MM.1S (cell line): ENCODE results near the gene MAD2L1BP.
A peak's percentile ranks its signal among the peaks of the same experiment; 100 is the strongest.

Experiments
- DNase-seq: peaks from one replicate; pipeline ENCODE4 v3.0.0-alpha.2; 2015
- H2AFZ ChIP-seq: fragments of 300-600 bp; sonication (generic); 2 replicates; pipeline ENCODE4 v1.6.0; 2016; ENCODE audit warnings: antibody characterized with exemption, low read length
- H3F3A ChIP-seq: fragments of 300-600 bp; sonication (generic); 2 replicates; pipeline ENCODE4 v1.6.1; 2016; ENCODE audit warnings: mild to moderate bottlenecking, antibody characterized with exemption, low read length, moderate library complexity, mixed read lengths; ENCODE audit not compliant: insufficient read depth
- H3K27ac ChIP-seq: fragments of 300-600 bp; sonication (generic); 2 replicates; pipeline ENCODE4 v1.5.1; 2016; ENCODE audit warnings: mild to moderate bottlenecking, low read length
- H3K27me3 ChIP-seq: fragments of 300-600 bp; sonication (generic); replicated peaks from 2 replicates; pipeline ENCODE4 v1.6.0; 2016; ENCODE audit warnings: low read length; ENCODE audit not compliant: insufficient read depth
- H3K36me3 ChIP-seq: fragments of 300-600 bp; sonication (generic); replicated peaks from 2 replicates; pipeline ENCODE4 v1.6.1; 2016; ENCODE audit warnings: mild to moderate bottlenecking, low read length, mixed read lengths; ENCODE audit not compliant: insufficient read depth
- H3K4me1 ChIP-seq: fragments of 300-600 bp; sonication (generic); 2 replicates; pipeline ENCODE4 v1.6.1; 2016; ENCODE audit warnings: low read length, mixed read lengths
- H3K4me2 ChIP-seq: fragments of 300-600 bp; sonication (generic); 2 replicates; pipeline ENCODE4 v1.6.0; 2016; ENCODE audit warnings: low read depth, low read length
- H3K4me3 ChIP-seq: fragments of 300-600 bp; sonication (generic); 2 replicates; pipeline ENCODE4 v1.5.1; 2016; ENCODE audit warnings: low read length, mixed read lengths
- H3K79me2 ChIP-seq: fragments of 300-600 bp; sonication (generic); 2 replicates; pipeline ENCODE4 v1.6.1; 2016; ENCODE audit warnings: mixed run types, low read length, mixed read lengths
- H3K9ac ChIP-seq: fragments of 300-600 bp; sonication (generic); 2 replicates; pipeline ENCODE4 v1.6.1; 2016; ENCODE audit warnings: low read length, mixed read lengths
- H3K9me2 ChIP-seq: fragments of 300-600 bp; sonication (generic); replicated peaks from 2 replicates; pipeline ENCODE4 v1.6.1; 2016; ENCODE audit warnings: mild to moderate bottlenecking, low read length, mixed read lengths; ENCODE audit not compliant: insufficient read depth
- H3K9me3 ChIP-seq: fragments of 300-600 bp; sonication (generic); replicated peaks from 2 replicates; pipeline ENCODE4 v1.6.1; 2016; ENCODE audit warnings: mild to moderate bottlenecking, low read length, mixed read lengths; ENCODE audit not compliant: insufficient read depth
- H4K20me1 ChIP-seq: fragments of 300-600 bp; sonication (generic); 2 replicates; pipeline ENCODE4 v1.6.1; 2016; ENCODE audit warnings: mild to moderate bottlenecking, low read length, moderate library complexity, mixed read lengths; ENCODE audit not compliant: insufficient read depth
- EZH2 ChIP-seq: fragments of 300-600 bp; sonication (generic); optimal IDR thresholded peaks from 2 replicates; pipeline ENCODE3; 2017; ENCODE audit warnings: low read depth, mild to moderate bottlenecking, antibody characterized with exemption, low read length, mixed read lengths
- EZH2phosphoT487 ChIP-seq: fragments of 300-600 bp; sonication (generic); IDR thresholded peaks from 2 replicates; pipeline ENCODE4 v1.6.1; 2018; ENCODE audit warnings: antibody characterized with exemption, low read length
- TF ChIP-seq, protein P1 (sequence below): fragments of 300-600 bp; sonication (generic); IDR thresholded peaks from 2 replicates; pipeline ENCODE4 v1.5.1; 2016; ENCODE audit warnings: antibody characterized with exemption, low read length, mixed read lengths

MAD2L1BP gene

DNA sequence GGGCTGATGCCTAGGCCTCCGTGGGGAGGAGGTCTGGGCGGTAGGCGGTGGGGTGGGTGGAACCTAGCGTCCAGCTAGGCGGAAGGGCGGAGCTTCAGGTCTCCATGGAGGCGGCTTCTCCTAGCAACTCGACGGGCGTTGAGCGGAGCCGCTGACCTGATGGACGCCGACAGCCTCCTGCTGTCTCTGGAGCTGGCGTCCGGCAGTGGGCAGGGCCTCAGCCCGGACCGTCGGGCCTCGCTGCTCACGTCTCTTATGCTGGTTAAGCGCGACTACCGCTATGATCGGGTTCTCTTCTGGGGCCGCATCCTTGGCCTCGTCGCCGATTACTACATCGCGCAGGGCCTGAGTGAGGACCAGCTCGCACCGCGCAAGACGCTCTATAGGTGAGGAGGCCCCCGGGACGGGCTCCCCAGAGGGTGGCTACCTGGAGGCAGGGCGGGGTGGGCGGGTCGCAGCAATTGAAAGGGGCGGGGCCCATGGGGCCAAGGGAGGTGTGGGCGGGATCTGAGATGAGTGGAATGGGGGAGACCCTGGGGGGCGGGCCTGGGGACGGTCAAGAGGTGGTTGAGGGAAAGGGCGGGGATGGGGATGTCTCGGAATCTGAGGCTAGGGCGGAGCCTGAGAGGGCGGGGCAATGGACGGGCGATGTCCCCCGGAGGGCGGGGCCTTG is 9.4 kb downstream of the MAD2L1BP start, which contains the start of gene RSPH9:
Gene RSPH9 (plus strand): TSS at position 97 of the 673 bp plus-strand sequence. CDS start 63 bp downstream, at position 160.
- no peaks in the 10 kb centered on the region for H3K9me3 ChIP-seq
- H2AFZ ChIP-seq = peak within 1 kb of the TSS; percentile 51; the same call in 1 of the 2 replicates
- TF ChIP-seq EZH2phosphoT487 (no peak), EZH2 (no peak)
- TF ChIP-seq, protein P1, sequence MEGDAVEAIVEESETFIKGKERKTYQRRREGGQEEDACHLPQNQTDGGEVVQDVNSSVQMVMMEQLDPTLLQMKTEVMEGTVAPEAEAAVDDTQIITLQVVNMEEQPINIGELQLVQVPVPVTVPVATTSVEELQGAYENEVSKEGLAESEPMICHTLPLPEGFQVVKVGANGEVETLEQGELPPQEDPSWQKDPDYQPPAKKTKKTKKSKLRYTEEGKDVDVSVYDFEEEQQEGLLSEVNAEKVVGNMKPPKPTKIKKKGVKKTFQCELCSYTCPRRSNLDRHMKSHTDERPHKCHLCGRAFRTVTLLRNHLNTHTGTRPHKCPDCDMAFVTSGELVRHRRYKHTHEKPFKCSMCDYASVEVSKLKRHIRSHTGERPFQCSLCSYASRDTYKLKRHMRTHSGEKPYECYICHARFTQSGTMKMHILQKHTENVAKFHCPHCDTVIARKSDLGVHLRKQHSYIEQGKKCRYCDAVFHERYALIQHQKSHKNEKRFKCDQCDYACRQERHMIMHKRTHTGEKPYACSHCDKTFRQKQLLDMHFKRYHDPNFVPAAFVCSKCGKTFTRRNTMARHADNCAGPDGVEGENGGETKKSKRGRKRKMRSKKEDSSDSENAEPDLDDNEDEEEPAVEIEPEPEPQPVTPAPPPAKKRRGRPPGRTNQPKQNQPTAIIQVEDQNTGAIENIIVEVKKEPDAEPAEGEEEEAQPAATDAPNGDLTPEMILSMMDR = no peak
- H3K4me1 ChIP-seq = 0 out of 2 replicates have a peak, but pooled peaks cover under 1% of the 10 kb centered on the region
- peak within 1 kb of the TSS; percentile 33; the same call in 1 of the 2 replicates for H3K4me3 ChIP-seq
- no peak within 1 kb of the TSS for H3K9ac ChIP-seq
- H3K4me2 ChIP-seq = peak within 1 kb of the TSS; percentile 59
- H3F3A ChIP-seq = peaks cover 6% of the 10 kb centered on the region
- H3K79me2 ChIP-seq = peaks cover 9% of the 10 kb centered on the region
- 0 out of 2 replicates have a peak, but pooled peaks cover 3% of the 10 kb centered on the region for H3K36me3 ChIP-seq
- H3K27ac ChIP-seq = no peak within 1 kb of the TSS
- H3K27me3 ChIP-seq = no peaks in the 10 kb centered on the region
- H3K9me2 ChIP-seq = no peaks in the 10 kb centered on the region
- H4K20me1 ChIP-seq = no peaks in the 10 kb centered on the region
- peak; percentile 33 for DNase-seq

DNA sequence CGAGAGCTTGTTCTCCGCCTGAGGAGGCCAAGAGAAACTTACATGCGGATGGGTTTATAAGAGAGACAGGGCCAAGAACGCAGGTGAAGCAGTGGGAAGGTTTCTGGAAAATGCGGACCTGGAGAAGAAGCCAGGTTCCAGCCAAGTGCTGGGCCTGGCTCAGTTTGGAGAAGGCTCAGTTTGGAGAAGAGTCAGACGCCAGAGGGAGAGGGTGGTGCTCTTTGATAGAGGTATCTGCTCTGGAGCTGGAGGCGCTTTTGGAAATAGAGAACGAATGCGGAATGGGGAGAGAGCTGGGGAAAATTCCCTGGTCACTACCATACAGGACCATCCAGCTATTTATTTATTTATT is 9.9 kb downstream of the MAD2L1BP start:
- Histone ChIP-seq H3K36me3 (no peaks in the 10 kb centered on the region), H3K27me3 (no peaks in the 10 kb centered on the region), H3K4me2 (peak overlapping the region; percentile 59), H3K27ac (no peak overlapping the region), H3K79me2 (peaks cover 4% of the 10 kb centered on the region), H3K9ac (no peak overlapping the region), H3K9me3 (no peaks in the 10 kb centered on the region), H3K9me2 (no peaks in the 10 kb centered on the region), H3F3A (peaks cover 6% of the 10 kb centered on the region), H3K4me1 (no peaks in the 10 kb centered on the region), H3K4me3 (peak overlapping the region; percentile 33; the same call in 1 of the 2 replicates), H4K20me1 (no peaks in the 10 kb centered on the region), H2AFZ (peak overlapping the region; percentile 51; the same call in 1 of the 2 replicates)
- TF ChIP-seq, protein P1 = no peak
- no peak for TF ChIP-seq EZH2
- TF ChIP-seq EZH2phosphoT487 = no peak
- DNase-seq = no peak

DNA sequence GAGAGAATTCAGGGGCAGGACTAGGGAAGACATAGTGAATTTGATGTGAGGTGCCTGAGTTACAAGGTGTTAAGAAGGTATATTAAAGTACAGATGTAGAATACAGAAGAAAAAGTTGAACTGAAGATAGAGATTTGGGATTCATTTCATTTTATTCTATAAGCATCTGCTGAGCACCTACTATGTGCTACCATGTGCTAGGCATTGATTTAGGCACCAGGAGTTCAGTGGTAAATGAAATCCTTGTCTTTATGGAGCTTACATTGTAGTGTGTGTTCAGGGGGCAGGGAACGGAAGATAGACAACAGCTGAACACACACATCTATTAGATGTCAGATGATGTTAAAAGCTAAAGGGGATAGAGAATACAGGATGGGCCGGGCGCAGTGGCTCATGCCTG is 12.0 kb downstream of the MAD2L1BP start:
- Histone ChIP-seq H3K9me3 (no peaks in the 10 kb centered on the region), H3K27ac (no peak overlapping the region), H3K4me3 (no peak overlapping the region), H3K79me2 (no peaks in the 10 kb centered on the region), H3K36me3 (no peaks in the 10 kb centered on the region), H3K9ac (no peak overlapping the region), H4K20me1 (no peaks in the 10 kb centered on the region), H2AFZ (no peak overlapping the region), H3K4me1 (no peaks in the 10 kb centered on the region), H3K27me3 (no peaks in the 10 kb centered on the region), H3F3A (peaks cover 6% of the 10 kb centered on the region), H3K4me2 (no peak overlapping the region), H3K9me2 (no peaks in the 10 kb centered on the region)
- no peak for DNase-seq
- TF ChIP-seq EZH2 (no peak), EZH2phosphoT487 (no peak)
- TF ChIP-seq, protein P1 = no peak
